Measurements from ENCODE around the gene CCDC9.
"Not testable (repeated sequence)": the region's sequence is repeated elsewhere in the genome, so short reads cannot be mapped to it uniquely, and the experiment has no call there.

CCDC9 gene

DNA sequence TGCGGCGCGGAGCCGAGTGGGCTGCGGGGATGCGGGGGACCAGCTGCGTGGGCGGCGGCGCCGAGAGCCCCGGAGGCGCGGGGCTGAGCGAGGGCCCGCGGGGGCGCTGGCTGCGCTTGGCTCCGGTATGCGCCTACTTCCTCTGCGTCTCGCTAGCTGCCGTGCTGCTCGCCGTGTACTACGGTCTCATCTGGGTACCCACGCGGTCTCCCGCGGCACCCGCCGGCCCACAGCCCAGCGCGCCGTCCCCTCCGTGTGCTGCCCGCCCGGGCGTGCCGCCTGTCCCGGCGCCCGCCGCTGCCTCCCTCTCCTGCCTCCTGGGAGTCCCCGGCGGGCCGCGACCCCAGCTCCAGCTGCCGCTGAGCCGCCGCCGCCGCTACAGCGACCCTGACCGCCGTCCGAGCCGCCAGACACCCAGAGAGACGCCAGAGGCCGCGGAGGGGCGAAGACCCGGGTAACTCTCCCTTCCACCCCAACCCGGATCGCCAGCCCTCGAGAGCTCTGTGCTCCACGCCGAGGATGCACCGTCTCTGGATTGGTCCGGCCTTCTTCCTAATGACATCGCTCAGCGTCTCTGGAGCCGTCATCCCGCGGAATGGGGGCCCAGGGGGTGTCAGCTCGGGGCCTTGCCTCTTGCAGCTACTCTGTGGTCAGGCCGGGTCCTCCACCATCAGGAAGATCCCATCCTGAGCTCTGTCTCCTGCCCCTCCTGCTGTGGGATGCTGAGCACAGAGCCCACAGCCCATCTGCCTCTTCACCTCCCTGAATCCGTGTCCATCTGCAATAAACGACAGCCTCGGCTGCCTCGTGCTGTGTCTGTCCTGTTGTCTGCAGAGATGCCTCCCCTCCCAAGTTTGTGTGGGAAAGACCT is 18.8 kb downstream of the CCDC9 start:
- no peak for TF ChIP-seq CTCF (IDR thresholded peaks at IDR 0.05; ENCODE audit: low read depth, low read length, missing control alignments)
- H3K4me3 ChIP-seq (ENCODE audit: low read depth, low read length) = peak overlapping the region; percentile 34
- in situ Hi-C loops (cut with HindIII; ENCODE audit: low sequenced_read_pairs) = no loop called here
- DNase-seq (ENCODE audit: low read depth) = no peak

DNA sequence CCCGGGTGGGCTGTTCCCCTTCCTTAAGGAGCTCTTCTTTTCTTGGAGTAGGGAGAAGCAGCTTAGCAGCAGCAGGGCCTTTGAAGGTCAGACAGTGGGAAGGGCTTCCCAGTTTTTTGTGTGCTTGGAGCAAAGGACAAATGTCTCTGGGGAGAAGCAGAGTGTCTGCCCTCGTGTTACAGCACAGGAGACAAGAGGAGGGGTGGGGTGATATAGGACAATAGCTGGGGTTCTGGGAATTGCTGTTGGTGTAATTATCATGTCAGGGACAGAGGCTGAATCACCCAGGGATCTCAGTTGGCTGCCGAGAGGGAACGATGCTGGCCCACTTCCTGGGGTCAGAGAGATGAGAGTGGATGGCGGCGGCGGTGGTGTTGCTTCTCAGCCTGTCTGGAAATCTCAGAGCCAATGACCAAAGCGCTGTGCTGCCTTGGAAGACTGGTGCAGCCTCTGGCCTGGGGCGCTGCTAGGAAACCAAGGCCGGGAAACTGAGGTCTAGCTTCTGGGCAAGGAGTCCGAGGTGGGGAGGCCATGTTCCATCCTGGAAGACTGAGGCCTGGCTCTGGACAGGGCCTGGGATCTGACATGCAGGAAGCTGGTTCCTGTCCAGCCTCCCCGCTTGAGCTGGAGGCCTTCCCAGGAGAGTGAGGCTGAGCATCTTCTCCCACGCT is 19.6 kb downstream of the CCDC9 start:
- in situ Hi-C loops (cut with HindIII; ENCODE audit: low sequenced_read_pairs) = no loop called here
- TF ChIP-seq CTCF (IDR thresholded peaks at IDR 0.05; ENCODE audit: low read depth, low read length, missing control alignments) = no peak
- DNase-seq (ENCODE audit: low read depth) = no peak
- peak overlapping the region; percentile 34 for H3K4me3 ChIP-seq (ENCODE audit: low read depth, low read length)

DNA sequence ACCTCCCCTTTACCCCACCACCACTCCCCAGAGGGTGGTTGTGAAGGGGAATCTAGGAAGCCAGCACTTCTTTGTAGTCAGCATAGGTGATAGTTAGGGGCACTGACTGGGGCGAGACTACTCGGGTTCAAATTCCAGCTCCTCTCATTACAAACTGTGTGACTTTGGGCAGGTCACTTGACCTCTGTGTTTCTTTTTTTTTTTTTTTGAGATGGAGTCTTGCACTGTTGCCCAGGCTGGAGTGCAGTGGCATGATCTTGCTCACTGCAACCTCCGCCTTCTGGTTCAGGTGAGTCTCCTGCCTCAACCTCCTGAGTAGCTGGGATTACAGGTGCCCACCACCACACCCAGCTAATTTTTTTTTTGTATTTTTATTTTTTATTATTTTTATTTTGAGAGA is 20.2 kb downstream of the CCDC9 start:
- in situ Hi-C loops (cut with HindIII; ENCODE audit: low sequenced_read_pairs); DNase-seq (ENCODE audit: low read depth): not testable (repeated sequence)

DNA sequence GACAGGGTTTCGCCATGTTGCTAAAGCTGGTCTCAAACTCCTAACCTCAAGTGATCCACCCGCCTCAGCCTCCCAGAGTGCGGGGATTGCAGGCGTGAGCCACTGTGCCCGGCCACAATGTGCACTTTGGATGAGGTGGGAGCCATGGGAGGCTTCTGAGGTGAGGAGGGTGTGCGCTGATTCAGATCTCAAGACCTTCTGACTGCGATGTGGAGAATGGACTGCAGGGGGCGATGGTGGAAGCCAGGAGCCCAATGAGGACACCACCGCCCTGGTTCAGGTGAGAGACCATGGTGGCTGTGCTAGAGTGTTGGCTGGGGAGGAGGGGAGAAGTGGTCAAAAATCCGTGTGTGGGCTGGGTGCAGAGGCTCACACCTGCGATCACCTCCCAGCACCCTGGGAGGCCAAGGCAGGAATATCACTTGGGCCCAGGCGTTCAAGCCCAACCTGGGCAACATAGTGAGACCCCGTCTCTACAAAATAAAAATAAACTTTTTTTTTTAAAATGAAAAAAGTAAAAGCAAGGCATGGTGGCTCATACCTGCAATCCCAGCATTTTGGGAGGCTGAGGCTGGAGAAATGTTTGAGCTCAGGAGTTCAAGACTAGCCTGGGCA is 24.0 kb downstream of the CCDC9 start:
- no peak overlapping the region for H3K4me3 ChIP-seq (ENCODE audit: low read depth, low read length)
- in situ Hi-C loops (cut with HindIII; ENCODE audit: low sequenced_read_pairs) = no loop called here
- peak; percentile 49 for TF ChIP-seq CTCF (IDR thresholded peaks at IDR 0.05; ENCODE audit: low read depth, low read length, missing control alignments)
- DNase-seq (ENCODE audit: low read depth) = no peak

More for the DNA sequence above, 20.2 kb downstream of the CCDC9 start:
- not testable (repeated sequence) for H3K4me3 ChIP-seq (ENCODE audit: low read depth, low read length)

DNA sequence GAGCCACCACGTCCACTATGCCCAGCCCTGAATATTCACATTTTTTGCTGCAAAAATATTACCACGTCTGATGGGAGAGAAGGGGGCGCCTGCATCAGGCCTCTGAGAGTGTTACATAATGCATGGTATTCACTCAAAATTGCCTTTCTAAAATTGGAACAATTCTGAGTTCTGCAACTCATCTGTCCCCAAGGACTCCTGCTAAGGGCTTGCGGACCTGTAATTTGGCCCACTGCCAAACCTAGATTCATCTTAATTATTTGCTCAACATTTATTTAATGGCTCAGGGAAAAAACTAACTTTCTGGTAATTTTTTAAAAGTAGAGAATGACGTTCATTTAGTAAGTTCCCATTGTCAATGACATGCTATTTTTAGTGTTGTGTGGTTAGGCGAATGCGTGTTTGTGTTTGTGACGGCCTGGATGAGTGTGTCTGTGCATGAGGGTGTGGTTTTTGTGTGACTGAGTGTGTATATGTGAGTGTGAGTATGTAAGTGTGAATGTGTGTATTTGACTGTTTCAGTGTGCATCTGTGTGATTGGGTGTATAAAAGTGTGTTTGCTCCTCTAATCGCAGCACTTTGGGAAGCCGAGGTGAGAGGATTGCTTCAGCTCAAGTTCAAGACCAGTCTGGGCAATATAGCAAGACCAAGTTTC is 27.2 kb downstream of the CCDC9 start:
- no peak for TF ChIP-seq CTCF (IDR thresholded peaks at IDR 0.05; ENCODE audit: low read depth, low read length, missing control alignments)
- no peak overlapping the region for H3K4me3 ChIP-seq (ENCODE audit: low read depth, low read length)
- DNase-seq (ENCODE audit: low read depth) = no peak
- in situ Hi-C loops (cut with HindIII; ENCODE audit: low sequenced_read_pairs) = no loop called here

DNA sequence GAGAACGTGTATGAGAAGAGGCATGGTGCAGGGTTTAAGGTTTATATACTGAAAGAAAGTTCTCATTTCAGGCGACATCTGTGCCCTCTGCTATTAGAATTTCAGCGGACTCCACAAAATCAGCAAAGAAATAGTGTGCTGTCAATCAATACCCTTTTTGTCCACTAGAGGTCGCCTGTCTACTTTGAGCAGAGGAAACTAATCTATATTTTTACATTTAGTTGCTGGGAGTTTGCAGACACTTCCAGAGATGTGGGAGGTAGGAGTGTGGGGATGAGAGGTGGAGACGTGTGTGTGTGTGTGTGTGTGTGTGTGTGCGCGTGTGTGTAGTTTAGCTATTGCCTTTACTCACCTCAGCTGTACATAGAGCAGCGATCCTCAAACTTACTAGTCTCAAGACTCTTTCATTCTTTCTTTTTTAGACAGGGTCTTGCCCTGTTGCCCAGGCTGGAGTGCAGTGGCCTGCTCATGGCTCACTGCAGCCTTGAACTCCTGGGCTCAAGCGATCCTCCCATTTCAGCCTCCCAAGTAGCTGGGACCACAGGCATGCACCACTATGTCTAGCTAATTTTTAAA is 28.1 kb downstream of the CCDC9 start:
- H3K4me3 ChIP-seq (ENCODE audit: low read depth, low read length) = no peak overlapping the region
- DNase-seq (ENCODE audit: low read depth) = no peak
- in situ Hi-C loops (cut with HindIII; ENCODE audit: low sequenced_read_pairs) = no loop called here
- peak; percentile 78 for TF ChIP-seq CTCF (IDR thresholded peaks at IDR 0.05; ENCODE audit: low read depth, low read length, missing control alignments)

Data from astrocyte of the cerebellum (primary cell).